NB4 (cell line): ENCODE results near the gene LBX1.

Experiments
- POLR2A ChIP-seq: IDR thresholded peaks from 2 replicates; pipeline ENCODE4 v1.6.1; 2011; ENCODE audit warnings: mild to moderate bottlenecking; ENCODE audit not compliant: insufficient read length; ENCODE audit errors: extremely low read depth
- TF ChIP-seq, protein P1 (sequence below): IDR thresholded peaks from one replicate; pipeline ENCODE4 v1.5.1; 2012; ENCODE audit warnings: low read depth, low read length

DNA sequence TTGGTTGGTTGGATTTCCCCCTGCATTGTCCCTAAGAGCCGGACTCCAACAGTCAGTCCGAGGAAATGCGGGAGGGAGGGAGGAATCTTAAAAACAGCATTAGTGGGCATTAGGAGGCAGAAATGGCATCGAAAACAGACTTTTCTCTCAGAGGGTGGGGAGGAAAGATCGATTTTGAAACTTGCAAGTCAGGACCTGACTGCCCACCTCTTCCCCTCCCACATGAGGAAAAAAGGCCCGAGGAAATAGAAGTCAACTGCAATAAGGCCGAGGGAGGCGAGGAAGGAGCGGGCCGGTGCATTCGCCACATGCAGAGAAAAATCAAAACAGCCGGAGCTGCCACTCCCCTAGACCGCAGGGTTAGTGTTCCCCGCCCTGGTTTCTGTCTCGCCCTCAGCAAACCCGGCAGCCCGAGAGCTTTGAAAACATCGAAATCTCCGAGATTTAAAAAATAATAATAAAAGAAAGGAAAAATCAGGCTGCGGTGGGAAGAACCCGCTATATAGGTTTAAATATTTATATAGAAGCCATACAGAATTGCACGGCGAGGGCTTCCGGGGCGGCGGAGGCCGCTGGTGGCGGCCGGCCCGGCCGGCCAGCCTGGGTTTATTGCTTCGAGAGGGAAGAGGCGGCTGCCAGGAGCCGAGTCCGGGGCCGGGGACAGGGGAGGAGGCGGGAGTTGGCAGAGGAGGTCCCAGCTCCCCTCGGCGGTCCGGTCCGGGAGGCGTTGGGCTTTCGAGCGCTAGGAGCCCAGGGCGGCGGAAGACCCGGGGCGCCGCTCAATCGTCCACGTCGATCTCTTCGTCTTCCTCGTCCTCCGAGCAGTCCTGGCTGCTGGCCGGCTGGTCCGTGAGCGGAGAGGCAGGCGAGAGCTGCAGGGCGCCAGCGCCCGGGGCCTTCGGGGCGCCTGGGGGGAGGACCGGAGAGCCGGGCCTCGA is 2.5 kb downstream of the LBX1 start:
- TF ChIP-seq, protein P1, sequence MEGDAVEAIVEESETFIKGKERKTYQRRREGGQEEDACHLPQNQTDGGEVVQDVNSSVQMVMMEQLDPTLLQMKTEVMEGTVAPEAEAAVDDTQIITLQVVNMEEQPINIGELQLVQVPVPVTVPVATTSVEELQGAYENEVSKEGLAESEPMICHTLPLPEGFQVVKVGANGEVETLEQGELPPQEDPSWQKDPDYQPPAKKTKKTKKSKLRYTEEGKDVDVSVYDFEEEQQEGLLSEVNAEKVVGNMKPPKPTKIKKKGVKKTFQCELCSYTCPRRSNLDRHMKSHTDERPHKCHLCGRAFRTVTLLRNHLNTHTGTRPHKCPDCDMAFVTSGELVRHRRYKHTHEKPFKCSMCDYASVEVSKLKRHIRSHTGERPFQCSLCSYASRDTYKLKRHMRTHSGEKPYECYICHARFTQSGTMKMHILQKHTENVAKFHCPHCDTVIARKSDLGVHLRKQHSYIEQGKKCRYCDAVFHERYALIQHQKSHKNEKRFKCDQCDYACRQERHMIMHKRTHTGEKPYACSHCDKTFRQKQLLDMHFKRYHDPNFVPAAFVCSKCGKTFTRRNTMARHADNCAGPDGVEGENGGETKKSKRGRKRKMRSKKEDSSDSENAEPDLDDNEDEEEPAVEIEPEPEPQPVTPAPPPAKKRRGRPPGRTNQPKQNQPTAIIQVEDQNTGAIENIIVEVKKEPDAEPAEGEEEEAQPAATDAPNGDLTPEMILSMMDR, result no peak
- TF ChIP-seq POLR2A, result no peak
